ENCODE measurements around the gene PSAP.

GRCh38 chr10:71880425-71881306, 29.6 kb upstream of the PSAP start:
- TF ChIP-seq POLR2A (IDR thresholded peaks at IDR 0.05), result no peak
- TF ChIP-seq, protein P1, sequence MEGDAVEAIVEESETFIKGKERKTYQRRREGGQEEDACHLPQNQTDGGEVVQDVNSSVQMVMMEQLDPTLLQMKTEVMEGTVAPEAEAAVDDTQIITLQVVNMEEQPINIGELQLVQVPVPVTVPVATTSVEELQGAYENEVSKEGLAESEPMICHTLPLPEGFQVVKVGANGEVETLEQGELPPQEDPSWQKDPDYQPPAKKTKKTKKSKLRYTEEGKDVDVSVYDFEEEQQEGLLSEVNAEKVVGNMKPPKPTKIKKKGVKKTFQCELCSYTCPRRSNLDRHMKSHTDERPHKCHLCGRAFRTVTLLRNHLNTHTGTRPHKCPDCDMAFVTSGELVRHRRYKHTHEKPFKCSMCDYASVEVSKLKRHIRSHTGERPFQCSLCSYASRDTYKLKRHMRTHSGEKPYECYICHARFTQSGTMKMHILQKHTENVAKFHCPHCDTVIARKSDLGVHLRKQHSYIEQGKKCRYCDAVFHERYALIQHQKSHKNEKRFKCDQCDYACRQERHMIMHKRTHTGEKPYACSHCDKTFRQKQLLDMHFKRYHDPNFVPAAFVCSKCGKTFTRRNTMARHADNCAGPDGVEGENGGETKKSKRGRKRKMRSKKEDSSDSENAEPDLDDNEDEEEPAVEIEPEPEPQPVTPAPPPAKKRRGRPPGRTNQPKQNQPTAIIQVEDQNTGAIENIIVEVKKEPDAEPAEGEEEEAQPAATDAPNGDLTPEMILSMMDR (IDR thresholded peaks at IDR 0.05), result no peak
